Caco-2 (cell line): Measurements from ENCODE around the gene CNTNAP1. TPM values are rescaled to one million over a fixed set of nuclear protein-coding genes. Genes with fewer than 3 reads are reported as not detected.

Source experiments
- Bru-seq: library from RNA; stranded (reverse); fragments of 400-500 nt; gene quantifications from one replicate; lab custom pipeline; 2021; lab: Mats Ljungman, UMichigan
- BruChase-seq, 2 experiments: library from RNA; stranded (reverse); fragments of 400-500 nt; gene quantifications; one replicate each; lab custom pipeline; 2021; lab: Mats Ljungman, UMichigan
- BruUV-seq: library from RNA; stranded (reverse); fragments of 400-500 nt; replicated peaks from 2 replicates; lab custom pipeline; 2021; lab: Mats Ljungman, UMichigan
- CTCF ChIA-PET: fragments of 300-600 bp; sonication (Branson Sonifier 250); formaldehyde crosslinking; loops from one replicate; lab custom pipeline; 2022; ENCODE audit warnings: antibody characterized with exemption; lab: Charles Lee
- POLR2A ChIA-PET: fragments of 300-600 bp; sonication (Branson Sonifier 250); formaldehyde crosslinking; loops from one replicate; lab custom pipeline; 2022; ENCODE audit warnings: antibody characterized with exemption; lab: Charles Lee
- DNase-seq, 2 experiments: peaks; one replicate each; pipeline versions ENCODE4 v3.0.0 to v3.0.0-alpha.2; 2020 to 2022
- H3K27me3 ChIP-seq: replicated peaks from 2 replicates; pipeline ENCODE4 v1.6.0; 2011; ENCODE audit warnings: low read length; ENCODE audit not compliant: control insufficient read depth, insufficient read depth
- H3K36me3 ChIP-seq: 2 replicates; pipeline ENCODE4 v1.5.1; 2011; ENCODE audit warnings: low read length; ENCODE audit not compliant: control insufficient read depth, insufficient read depth
- H3K4me1 ChIP-seq: fragments of 250-450 bp; sonication (Bioruptor Pico); 2 replicates; pipeline ENCODE4 v1.5.1; 2020; ENCODE audit warnings: mild to moderate bottlenecking
- H3K4me3 ChIP-seq: 2 replicates; pipeline ENCODE4 v1.5.1; 2011; ENCODE audit warnings: low read depth, mild to moderate bottlenecking, control low read depth, low read length
- H3K9me3 ChIP-seq: fragments of 250-450 bp; sonication (Bioruptor Pico); 2 replicates; pipeline ENCODE4 v1.5.1; 2020; ENCODE audit warnings: mild to moderate bottlenecking, moderate library complexity
- H3K27ac Mint-ChIP-seq: one replicate; pipeline ENCODE4 v1.8.0; 2022; ENCODE audit warnings: mixed read lengths; ENCODE audit not compliant: unreplicated experiment
- H3K27me3 Mint-ChIP-seq: one replicate; pipeline ENCODE4 v1.8.0; 2022; ENCODE audit warnings: mixed read lengths; ENCODE audit not compliant: insufficient read depth, unreplicated experiment
- H3K36me3 Mint-ChIP-seq: one replicate; pipeline ENCODE4 v1.8.0; 2022; ENCODE audit warnings: mild to moderate bottlenecking, mixed read lengths; ENCODE audit not compliant: insufficient read depth, unreplicated experiment
- H3K4me1 Mint-ChIP-seq: one replicate; pipeline ENCODE4 v1.8.0; 2022; ENCODE audit warnings: low read depth, mixed read lengths; ENCODE audit not compliant: unreplicated experiment
- H3K4me3 Mint-ChIP-seq: one replicate; pipeline ENCODE4 v1.8.0; 2022; ENCODE audit warnings: mild to moderate bottlenecking, moderate library complexity, mixed read lengths; ENCODE audit not compliant: unreplicated experiment
- H3K9me3 Mint-ChIP-seq: one replicate; pipeline ENCODE4 v1.8.0; 2022; ENCODE audit warnings: mixed read lengths; ENCODE audit not compliant: unreplicated experiment
- intact Hi-C: fragments of 100-400 bp; cut with micrococcal nuclease; formaldehyde crosslinking; loops from one replicate; pipeline ENCODE4 v1.10.0; 2022; ENCODE audit not compliant: unreplicated experiment
- long read RNA-seq: library from polyadenylated mRNA; stranded (forward); transcript quantifications from one replicate; pipeline ENCODE4 v2.0.0, GENCODE V29; 2022
- total RNA-seq: library from RNA; stranded (reverse); gene quantifications from 2 replicates; pipeline ENCODE4 v1.2.3, GENCODE V29; 2022
- TF ChIP-seq, protein P1 (sequence below), 2 experiments: fragments of 200-600 bp in 1 of 2; IDR thresholded peaks; 1 replicate in 1 of 2; 2 replicates in 1 of 2; pipeline versions ENCODE4 v1.5.1 to v1.8.0; 2011 to 2022; ENCODE audit warnings: antibody characterized with exemption in 1 of 2, control low read depth in 1 of 2, inconsistent platforms in 1 of 2, low read depth in 1 of 2, low read length in 1 of 2, mild to moderate bottlenecking in 1 of 2, moderate library complexity in 1 of 2; ENCODE audit not compliant: insufficient read depth in 1 of 2, severe bottlenecking in 1 of 2, unreplicated experiment in 1 of 2

CNTNAP1 gene
- total RNA-seq = 7.2 and 7.5 TPM in 2 replicates
- Bru-seq, nascent RNA = percentile 45 among the genes with signal in this experiment
- percentile 49 among the genes with signal in this experiment for BruChase-seq, experiment 1, labeled RNA remaining after a 2-hour chase
- BruChase-seq, experiment 2, labeled RNA remaining after a 6-hour chase = percentile 54 among the genes with signal in this experiment
- long read RNA-seq, partial matches to known transcripts = 1 of 2 reads
- long read RNA-seq, other reads (novel, unspliced or antisense) = 1 of 2 reads

DNA sequence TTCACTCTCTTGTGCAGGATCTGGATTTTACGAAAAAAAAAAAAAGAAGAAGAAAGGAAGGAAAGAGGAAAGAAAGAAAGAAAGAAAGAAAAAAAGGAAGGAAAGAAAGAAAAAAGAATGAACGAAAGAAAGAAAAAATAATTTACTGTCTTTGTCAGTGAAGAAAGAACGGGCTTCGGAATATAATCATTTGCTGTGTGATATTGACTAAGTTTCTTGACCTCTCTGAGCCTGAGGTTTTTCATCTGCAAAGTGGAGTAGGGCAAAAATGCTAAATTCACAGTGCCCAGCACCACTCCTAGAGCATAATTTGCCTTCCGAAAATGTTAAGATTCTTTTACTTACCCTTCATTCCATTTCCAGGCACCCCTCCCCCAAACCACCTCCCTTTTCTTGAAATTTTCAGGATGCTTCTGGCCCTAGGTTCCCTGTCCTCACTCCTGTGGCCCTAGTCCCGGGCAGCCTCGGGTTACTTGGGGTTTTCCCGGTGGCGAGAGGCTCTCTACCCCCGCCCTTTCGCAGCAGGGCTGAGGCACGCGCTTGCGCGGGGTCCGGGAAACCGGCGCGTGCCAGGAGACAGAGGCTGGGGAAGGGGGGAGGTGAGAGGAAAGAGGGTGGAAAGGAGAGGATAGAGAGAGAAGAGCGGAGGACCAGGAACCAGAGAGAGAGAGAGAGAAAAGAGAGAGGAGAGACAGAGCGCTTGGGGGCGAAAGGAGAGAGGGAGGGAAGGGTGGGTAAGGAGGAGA is at the start of gene CNTNAP1:
CNTNAP1 (plus strand) TSS at position 556 of the 746 bp plus-strand sequence. CDS start 299 bp downstream, outside the sequence.
- BruUV-seq = no TSS peak
- peaks cover 9% of the 10 kb centered on the region for H3K36me3 Mint-ChIP-seq
- Histone ChIP-seq H3K4me1 (peaks cover 21% of the 10 kb centered on the region), H3K36me3 (no peaks in the 10 kb centered on the region), H3K9me3 (no peaks in the 10 kb centered on the region), H3K27me3 (no peaks in the 10 kb centered on the region), H3K4me3 (peak within 1 kb of the TSS; percentile 42)
- POLR2A ChIA-PET = interaction anchor here (0.5 kb wide), 1 partner anchor 61 kb away, joined by 3 read pairs; no protein-coding TSS in a partner anchor
- peak within 1 kb of the TSS; percentile 82 for H3K4me3 Mint-ChIP-seq
- intact Hi-C loops = no loop called here
- H3K9me3 Mint-ChIP-seq = no peaks in the 10 kb centered on the region
- DNase-seq = peak in 1 of 2 experiments; percentile 57
- TF ChIP-seq, protein P1, sequence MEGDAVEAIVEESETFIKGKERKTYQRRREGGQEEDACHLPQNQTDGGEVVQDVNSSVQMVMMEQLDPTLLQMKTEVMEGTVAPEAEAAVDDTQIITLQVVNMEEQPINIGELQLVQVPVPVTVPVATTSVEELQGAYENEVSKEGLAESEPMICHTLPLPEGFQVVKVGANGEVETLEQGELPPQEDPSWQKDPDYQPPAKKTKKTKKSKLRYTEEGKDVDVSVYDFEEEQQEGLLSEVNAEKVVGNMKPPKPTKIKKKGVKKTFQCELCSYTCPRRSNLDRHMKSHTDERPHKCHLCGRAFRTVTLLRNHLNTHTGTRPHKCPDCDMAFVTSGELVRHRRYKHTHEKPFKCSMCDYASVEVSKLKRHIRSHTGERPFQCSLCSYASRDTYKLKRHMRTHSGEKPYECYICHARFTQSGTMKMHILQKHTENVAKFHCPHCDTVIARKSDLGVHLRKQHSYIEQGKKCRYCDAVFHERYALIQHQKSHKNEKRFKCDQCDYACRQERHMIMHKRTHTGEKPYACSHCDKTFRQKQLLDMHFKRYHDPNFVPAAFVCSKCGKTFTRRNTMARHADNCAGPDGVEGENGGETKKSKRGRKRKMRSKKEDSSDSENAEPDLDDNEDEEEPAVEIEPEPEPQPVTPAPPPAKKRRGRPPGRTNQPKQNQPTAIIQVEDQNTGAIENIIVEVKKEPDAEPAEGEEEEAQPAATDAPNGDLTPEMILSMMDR (IDR thresholded peaks at IDR 0.05; ENCODE audit: insufficient read depth in 1 of 2, low read depth in 1 of 2, low read length in 1 of 2, severe bottlenecking in 1 of 2, unreplicated experiment in 1 of 2) = no peak
- peaks cover 8% of the 10 kb centered on the region for H3K4me1 Mint-ChIP-seq
- no peak within 1 kb of the TSS for H3K27ac Mint-ChIP-seq
- no peaks in the 10 kb centered on the region for H3K27me3 Mint-ChIP-seq
- CTCF ChIA-PET = interaction anchor here (0.6 to 1.3 kb wide), 2 partner anchors 63 to 1441 kb away, joined by 3 read pairs; no protein-coding TSS in a partner anchor

DNA sequence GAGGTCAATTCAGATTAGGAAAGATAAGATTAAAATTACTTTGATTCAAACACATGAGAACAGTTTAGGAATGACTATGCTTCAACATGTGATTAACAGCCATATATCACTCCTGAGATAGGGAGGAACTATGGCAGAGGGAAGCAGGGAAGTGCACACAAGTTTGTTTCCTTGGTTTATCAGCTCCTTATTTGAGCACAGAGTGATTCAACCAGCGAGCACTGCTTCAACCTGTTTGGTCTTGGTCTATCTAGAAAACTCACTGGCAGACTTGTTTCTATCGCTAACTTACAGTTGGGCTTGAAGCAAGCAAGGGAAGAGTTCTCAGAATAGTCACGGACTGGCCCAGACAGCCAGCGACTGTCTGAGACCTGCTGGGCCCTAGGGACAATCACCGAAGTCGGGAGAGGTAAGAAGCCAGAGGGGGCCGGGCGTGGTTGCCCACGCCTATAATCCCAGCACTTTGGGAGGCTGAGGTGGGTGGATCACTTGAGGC is 49.3 kb upstream of the CNTNAP1 start:
- ChIA-PET CTCF (interaction anchor here (0.6 to 1.4 kb wide), 4 partner anchors 14 to 135 kb away, joined by 3 to 4 read pairs (median 3); partner anchors contain the start of gene PLEKHH3), POLR2A (interaction anchor here (1.2 kb wide), 1 partner anchor 24 kb away, joined by 3 read pairs; the partner anchor contains the start of genes RETREG3 and TUBG1)
- Histone ChIP-seq H3K36me3 (no peaks in the 10 kb centered on the region), H3K4me3 (no peak overlapping the region), H3K9me3 (no peaks in the 10 kb centered on the region), H3K4me1 (peaks cover 5% of the 10 kb centered on the region; the same call in 1 of the 2 replicates), H3K27me3 (no peaks in the 10 kb centered on the region)
- peak overlapping the region; percentile 23 for H3K4me3 Mint-ChIP-seq
- H3K4me1 Mint-ChIP-seq = peaks cover 6% of the 10 kb centered on the region
- no peaks in the 10 kb centered on the region for H3K27me3 Mint-ChIP-seq
- intact Hi-C loops = no loop called here
- peak overlapping the region; percentile 51 for H3K27ac Mint-ChIP-seq
- no peak for DNase-seq
- no TSS peak for BruUV-seq
- H3K36me3 Mint-ChIP-seq = no peaks in the 10 kb centered on the region
- TF ChIP-seq, protein P1 (IDR thresholded peaks at IDR 0.05; ENCODE audit: insufficient read depth in 1 of 2, low read depth in 1 of 2, low read length in 1 of 2, severe bottlenecking in 1 of 2, unreplicated experiment in 1 of 2) = no peak
- H3K9me3 Mint-ChIP-seq = no peaks in the 10 kb centered on the region

DNA sequence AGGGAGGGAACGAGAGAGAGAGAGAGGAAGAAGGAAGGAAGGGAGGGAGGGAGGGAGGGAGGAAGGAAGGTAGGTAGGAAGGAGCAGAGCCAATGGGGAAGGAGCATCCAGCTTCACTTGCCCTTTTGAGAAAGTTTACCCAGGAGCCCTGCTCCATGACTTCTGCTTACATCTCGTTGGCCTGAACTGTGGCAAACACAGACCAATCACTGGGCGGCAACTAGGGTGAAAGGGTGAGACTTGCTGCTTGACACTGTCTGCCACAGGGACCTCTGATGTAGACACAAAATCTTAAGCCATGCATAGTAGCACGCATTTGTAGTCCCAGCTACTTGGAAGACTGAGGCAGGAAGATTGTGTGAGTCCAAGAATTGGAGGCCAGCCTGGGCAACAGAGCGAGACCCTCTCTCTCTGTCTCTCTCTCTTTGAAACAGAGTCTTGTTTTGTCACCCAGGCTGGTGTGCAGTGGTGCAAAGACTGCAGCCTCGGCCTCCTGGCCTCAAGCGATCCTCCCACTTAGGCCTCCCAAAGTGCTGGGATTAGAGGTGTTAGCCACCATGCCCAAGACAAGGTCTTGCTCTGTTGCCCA is 42.7 kb upstream of the CNTNAP1 start:
- peaks cover 6% of the 10 kb centered on the region for H3K27me3 Mint-ChIP-seq
- BruUV-seq = no TSS peak
- ChIA-PET CTCF (no interaction called here), POLR2A (no interaction called here)
- H3K27ac Mint-ChIP-seq = no peak overlapping the region
- H3K4me3 Mint-ChIP-seq = no peak overlapping the region
- no peak for DNase-seq
- H3K36me3 Mint-ChIP-seq = no peaks in the 10 kb centered on the region
- H3K9me3 Mint-ChIP-seq = no peaks in the 10 kb centered on the region
- peaks cover 8% of the 10 kb centered on the region for H3K4me1 Mint-ChIP-seq
- H3K4me1 ChIP-seq = no peaks in the 10 kb centered on the region
- no peaks in the 10 kb centered on the region for H3K36me3 ChIP-seq
- no peaks in the 10 kb centered on the region for H3K9me3 ChIP-seq
- H3K27me3 ChIP-seq = no peaks in the 10 kb centered on the region
- TF ChIP-seq, protein P1 (IDR thresholded peaks at IDR 0.05; ENCODE audit: insufficient read depth in 1 of 2, low read depth in 1 of 2, low read length in 1 of 2, severe bottlenecking in 1 of 2, unreplicated experiment in 1 of 2) = no peak
- no peak overlapping the region for H3K4me3 ChIP-seq
- intact Hi-C loops = no loop called here
